ENCODE data around the gene EIF3K.

Gene EIF3K

GRCh38 chr19:38666663-38667511, 47.9 kb downstream of the EIF3K start (continued):
- TF ChIP-seq ZNF658 (tag by site-specific recombination; IDR thresholded peaks at IDR 0.05) (no peak), ZNF391 (tag by site-specific recombination; IDR thresholded peaks at IDR 0.05; ENCODE audit: borderline replicate concordance, low read depth) (peak; percentile 93), ZNF341 (tag by site-specific recombination; IDR thresholded peaks at IDR 0.05; ENCODE audit: low read depth) (peak; percentile 59), ZNF416 (tag by site-specific recombination; IDR thresholded peaks at IDR 0.05) (no peak), ZNF664 (tag by site-specific recombination; IDR thresholded peaks at IDR 0.05) (peak; percentile 74), REST (tag by site-specific recombination; IDR thresholded peaks at IDR 0.05) (no peak), ZSCAN16 (tag by site-specific recombination; IDR thresholded peaks at IDR 0.05) (peak; percentile 74; the same call in 1 of the 2 replicates), ZNF16 (tag by site-specific recombination; IDR thresholded peaks at IDR 0.05; ENCODE audit: low read depth) (no peak), PRDM2 (tag by site-specific recombination; IDR thresholded peaks at IDR 0.05; ENCODE audit: borderline replicate concordance) (no peak), ZBTB17 (tag by site-specific recombination; IDR thresholded peaks at IDR 0.05) (peak; percentile 94), ZNF404 (tag by site-specific recombination; IDR thresholded peaks at IDR 0.05) (no peak), ZNF274 (IDR thresholded peaks at IDR 0.05; ENCODE audit: low read length) (no peak), ZNF274 (tag by site-specific recombination; IDR thresholded peaks at IDR 0.05; ENCODE audit: borderline replicate concordance) (no peak), ZIC2 (tag by site-specific recombination; IDR thresholded peaks at IDR 0.05) (peak; percentile 45; the same call in 1 of the 2 replicates), YY2 (tag by site-specific recombination; IDR thresholded peaks at IDR 0.05) (no peak), ZNF175 (tag by site-specific recombination; IDR thresholded peaks at IDR 0.05) (no peak), ZBTB10 (tag by site-specific recombination; IDR thresholded peaks at IDR 0.05) (peak; percentile 66; the same call in 1 of the 2 replicates), ZNF560 (tag by site-specific recombination; IDR thresholded peaks at IDR 0.05; ENCODE audit: borderline replicate concordance) (no peak), ZNF132 (tag by site-specific recombination; IDR thresholded peaks at IDR 0.05; ENCODE audit: borderline replicate concordance) (no peak), ZBTB1 (tag by site-specific recombination; IDR thresholded peaks at IDR 0.05) (no peak), ZNF585B (tag by site-specific recombination; IDR thresholded peaks at IDR 0.05) (no peak), ZSCAN18 (tag by site-specific recombination; IDR thresholded peaks at IDR 0.05) (no peak), ZNF654 (tag by site-specific recombination; IDR thresholded peaks at IDR 0.05; ENCODE audit: low read depth) (no peak), ZNF501 (tag by site-specific recombination; IDR thresholded peaks at IDR 0.05) (peak; percentile 45)

Measured in HEK293 (cell line).